Stimulated activated CD4-positive, alpha-beta T cell treated with anti-CD3 and anti-CD28 coated beads, Interleukin-12 subunit alpha, Interleukin-12 subunit beta, amount 100 ng/mL, for 48 hours (primary cell): ENCODE measurements around the gene DGKI.

Source experiments
- DNase-seq, 3 donors: peaks; one replicate each; pipeline ENCODE4 v3.0.0-alpha.2; 2020; ENCODE audit warnings: low read depth in 2 of 3, low spot score in 1 of 3

DGKI gene

DNA sequence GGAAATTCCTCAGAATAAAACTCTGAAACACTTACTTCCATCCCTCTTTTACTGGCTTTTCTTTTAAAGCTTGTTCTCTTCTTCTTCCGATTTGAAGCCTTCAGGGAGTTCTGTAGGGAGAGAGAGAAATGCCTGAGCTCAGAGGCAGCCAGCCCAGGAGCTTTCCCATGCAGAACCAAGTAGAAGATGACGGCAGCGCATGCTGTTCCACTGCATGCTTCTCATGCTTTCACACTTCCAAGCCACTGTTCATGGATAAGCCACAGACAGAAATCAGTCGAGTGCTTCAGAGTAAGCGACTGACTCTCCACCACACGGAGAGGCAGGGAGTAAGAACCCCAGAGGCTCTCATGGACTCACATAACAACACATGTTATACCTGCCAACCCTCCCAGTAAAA lies 237.3 kb downstream of the DGKI start:
- no peak for DNase-seq

DNA sequence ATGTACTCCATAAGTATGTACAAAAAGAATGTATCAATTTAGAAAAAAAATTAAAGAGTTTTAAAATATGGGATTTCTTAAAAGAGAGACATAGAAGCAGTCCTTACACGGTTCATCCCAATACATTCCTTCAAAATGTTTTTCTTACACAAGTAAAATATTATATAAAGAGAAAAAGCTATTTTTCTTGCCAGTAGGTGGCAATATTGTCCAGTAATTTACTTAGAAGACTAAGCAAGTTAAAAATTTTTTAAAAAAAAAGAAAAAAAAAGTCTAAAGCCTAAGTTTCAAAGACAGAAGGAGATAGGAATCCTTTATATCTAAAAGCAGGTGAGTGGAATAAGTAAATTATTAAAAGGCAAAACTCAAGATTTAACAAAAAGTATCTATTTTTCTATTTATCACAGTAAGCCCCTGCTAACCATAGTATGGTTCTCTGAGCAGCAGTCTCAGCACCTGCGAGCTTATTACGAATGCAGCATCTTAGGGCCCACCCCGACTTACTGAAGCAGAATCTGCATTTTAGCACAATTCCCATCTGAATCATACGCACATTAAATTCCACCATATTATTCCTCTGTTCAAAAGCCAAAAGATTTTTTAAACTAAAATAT lies 240.6 kb downstream of the DGKI start:
- no peak for DNase-seq

DNA sequence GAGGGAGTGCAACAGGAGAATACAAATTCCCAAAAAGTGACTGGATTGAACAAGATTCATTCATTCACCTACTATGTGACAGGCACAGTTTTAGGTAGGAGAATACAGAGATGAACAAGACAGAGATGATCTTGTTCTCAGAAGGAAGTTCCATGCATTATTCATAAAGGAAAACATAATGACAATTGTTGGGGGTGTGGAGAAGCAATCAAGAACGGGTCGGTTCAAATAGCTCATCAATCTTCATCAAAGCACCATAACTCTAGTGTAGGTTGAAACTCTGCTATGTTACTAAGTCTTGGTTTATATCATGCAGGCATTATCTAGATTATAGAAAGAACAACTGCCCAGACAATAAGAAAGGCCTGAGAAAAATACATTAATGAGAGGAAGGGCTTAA lies 243.7 kb downstream of the DGKI start:
- no peak for DNase-seq

DNA sequence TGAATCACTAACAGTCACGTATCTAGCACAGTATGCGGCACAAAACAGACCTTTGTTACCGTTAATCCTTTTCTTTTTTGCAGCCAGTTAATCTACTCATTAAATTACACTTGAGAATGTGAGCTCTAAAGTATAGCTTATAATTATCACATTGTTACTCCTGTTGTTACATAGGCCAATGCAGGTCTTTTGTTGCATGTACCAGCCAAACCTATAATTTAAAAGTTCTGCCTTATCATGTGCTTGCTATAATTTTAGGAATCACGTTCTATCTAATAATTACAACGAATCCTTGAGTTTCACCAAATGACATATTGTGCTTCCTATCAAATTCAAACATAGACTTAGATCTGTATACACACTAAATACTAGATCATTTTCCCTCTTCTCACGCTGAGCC lies 245.1 kb downstream of the DGKI start:
- DNase-seq, result no peak

DNA sequence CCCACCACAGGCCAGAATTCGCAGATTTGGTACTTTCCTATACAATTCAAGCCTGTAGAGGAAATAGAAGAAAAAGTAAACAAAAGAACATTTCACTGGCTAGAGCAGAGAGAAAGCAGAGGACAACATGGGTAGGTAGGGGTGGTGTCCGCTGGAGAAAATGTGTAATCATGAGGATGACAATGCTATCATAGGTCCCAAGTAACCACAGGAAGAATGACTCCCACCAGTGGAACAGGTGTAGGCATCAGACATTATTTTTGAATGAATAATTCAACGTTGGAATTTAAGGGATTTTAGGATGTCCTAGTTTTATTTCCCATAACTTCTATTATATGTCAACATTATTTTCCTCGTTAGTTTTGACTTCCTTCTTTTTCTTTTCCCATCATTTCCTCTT lies 248.9 kb downstream of the DGKI start:
- DNase-seq, result no peak

DNA sequence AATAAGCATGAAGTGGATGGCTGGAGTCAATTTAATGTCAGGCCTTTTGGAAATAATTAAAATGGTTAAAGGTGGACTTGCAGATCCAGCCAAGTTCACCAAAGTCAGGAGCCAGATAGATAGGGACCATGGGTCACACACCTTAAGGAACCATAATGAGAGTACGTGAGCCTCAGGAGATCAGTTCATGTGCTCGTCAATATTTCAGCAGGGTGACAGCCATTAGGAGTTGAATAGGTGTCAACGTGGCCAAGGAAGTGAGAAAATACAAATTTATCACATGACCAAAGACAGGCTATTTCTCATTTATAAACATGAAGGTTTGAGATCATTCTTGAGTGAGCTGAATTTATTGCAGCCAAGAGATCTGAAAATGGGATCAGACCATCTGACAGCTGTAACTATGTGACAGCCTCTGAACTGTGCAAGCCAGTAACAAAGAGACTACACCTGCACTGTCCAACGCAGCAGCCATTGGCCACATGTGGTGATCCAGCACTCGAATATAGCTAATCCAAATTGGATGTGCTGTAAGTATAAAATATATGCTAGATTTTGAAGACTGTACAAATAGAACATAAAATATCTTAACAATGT lies 253.6 kb downstream of the DGKI start:
- no peak for DNase-seq

DNA sequence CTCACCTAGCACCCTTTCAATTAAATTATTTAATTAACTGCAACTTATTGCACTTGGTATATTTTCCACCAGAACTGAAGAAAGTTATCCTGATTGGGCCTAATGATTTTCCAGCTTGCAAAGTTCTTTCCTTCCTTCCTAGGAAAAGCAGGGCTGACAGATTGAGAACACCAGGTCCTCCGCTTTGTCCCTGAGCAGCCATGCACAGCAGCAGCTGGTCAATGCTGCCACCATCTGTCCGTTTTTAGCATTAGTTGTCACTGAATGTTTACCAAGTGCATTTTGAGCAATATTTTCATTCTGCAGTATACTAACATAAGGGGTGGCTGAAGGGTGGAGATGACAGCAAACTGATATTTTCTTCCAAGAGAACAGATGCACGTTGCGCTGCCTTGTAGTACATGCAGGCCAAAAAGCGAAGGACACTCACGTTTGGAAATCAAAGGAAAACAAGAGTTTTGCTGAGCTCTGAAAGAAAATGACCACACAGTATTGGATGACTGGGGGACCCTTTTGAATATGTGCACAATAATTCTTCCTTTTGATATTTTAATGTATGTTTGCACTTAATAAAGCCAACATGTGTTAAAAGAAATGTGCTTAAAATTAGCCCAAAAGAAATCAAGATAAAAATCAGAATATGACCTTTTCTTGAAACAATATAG lies 254.4 kb downstream of the DGKI start:
- no peak for DNase-seq

DNA sequence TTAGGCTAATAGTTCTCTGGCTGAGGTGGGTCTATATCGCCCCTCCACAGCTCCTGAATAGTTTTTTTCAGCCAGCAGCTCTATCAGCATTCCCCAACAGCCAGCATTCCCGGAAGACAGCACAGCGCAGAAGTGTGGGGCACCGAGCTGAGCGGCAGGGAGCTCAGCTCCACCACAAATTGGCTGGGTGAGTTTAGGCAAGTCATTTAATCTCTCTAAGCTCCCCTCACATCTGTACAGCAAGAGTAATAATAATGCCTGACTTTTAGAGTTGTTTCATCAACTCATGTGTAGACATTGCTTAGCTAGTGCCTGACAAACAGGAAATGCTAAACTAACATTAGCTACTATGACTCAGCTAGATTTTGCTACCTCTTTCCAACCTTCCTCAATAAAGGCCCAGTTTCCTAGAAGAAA lies 255.3 kb downstream of the DGKI start:
- no peak for DNase-seq

DNA sequence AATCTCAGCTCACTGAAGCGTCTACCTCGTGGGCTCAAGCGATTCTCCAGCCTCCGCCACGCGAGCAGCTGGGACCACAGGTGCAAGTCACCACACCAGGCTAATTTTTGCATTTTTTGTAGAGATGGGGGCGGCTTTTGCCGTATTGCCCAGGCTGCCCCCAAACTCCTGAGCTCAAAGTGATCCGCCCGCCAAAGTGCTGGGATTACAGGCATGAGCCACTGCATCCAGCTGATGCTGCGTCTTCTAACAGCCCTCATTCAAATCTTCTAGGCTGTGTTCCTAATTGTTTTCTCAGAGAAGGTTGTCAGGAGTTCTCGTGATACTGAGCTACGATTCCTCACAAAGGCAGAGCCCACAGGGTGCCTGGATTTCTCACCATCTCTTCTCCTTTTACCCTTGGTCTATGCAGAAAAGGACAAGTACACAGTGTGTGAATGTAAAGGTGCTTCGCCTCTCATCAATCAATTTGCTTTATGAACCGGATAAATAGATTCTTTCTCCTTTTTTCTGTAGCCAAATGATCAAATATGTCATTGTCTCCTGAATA lies 255.9 kb downstream of the DGKI start:
- DNase-seq, result no peak

DNA sequence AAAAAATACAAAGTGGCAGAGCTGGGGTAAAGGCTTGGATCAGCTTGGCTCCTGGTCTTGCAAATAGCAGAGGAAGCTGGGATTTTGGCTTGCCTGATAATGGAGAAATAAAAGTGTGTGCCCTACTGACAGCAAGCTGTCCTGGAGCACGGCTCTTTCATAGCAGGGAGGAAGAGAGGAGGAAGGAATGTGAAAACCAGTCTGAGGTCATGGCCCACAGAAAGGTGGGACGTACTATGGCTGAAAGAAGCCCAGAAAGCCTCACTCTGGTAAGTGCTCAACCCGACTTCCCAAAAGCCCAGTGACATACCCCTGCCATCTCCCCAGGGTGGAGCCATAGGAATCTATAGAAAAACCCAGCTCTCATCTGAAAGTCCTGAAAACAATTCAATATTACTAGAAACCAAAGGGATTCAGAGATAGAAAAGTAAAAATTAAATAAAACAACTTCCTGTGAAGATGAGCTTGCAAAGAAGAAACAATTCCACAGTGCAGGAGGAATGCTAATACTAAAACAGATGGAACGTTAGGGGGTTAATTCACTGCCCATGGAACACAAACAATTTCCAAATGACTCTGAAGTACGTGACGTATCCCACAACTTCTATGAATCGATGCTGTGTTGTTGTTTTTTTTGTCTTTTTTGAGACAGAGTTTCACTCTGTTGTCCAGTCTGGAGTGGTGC lies 256.6 kb downstream of the DGKI start:
- no peak for DNase-seq

DNA sequence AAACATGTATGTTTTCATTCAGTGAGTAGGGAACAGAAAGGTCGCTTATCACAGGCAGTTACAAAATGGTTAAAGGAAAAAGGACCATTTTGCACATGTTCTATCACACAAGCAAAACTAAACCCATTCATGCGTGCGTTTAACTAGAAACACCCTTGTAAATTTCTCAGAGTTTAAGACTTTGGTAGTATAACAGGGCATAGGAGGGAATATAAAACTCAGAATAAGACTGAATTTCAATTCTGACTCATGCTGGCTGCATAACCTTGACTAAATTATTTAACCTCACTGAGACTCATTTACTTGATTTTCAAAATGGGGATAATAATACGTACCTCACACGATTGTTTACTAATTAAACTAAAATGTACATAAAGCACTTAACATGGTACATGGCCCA lies 259.4 kb downstream of the DGKI start:
- no peak for DNase-seq

DNA sequence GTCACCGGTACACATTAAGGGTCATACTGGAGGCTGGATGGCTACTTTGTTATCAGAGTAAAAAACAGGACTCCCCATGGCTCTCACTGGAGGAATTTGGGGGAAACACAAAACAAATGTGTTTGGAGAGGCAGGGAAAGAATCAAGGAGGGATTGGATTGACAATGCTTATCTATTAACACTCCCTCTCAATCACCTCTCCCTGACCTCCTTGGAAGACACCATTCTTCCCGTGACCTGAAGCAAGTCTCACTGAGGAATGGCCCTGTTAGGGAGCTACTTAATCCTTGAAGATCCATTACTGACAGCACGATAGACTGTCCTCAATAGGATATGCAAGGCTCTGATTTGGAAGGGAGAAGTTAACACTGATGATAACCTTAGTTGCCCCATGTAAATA lies 261.2 kb downstream of the DGKI start:
- no peak for DNase-seq

DNA sequence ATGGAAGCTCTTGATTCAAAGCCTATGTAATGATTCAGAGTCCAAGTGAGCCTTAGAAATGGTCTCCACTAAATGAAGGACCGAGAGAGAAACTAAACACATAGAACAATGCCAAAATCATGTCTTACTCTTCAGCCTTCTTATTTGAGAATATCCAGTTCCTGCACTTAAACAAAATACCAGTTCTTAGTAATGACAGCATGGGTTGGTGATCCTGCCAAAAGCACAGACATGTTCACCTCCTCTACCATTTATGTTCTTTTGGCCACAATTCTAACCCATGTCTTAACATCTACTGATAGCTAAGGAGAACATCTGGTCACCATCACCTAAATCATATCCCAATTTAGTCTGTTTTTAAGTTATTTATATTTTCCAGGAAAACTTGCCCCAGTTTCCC lies 263.6 kb downstream of the DGKI start:
- no peak for DNase-seq

DNA sequence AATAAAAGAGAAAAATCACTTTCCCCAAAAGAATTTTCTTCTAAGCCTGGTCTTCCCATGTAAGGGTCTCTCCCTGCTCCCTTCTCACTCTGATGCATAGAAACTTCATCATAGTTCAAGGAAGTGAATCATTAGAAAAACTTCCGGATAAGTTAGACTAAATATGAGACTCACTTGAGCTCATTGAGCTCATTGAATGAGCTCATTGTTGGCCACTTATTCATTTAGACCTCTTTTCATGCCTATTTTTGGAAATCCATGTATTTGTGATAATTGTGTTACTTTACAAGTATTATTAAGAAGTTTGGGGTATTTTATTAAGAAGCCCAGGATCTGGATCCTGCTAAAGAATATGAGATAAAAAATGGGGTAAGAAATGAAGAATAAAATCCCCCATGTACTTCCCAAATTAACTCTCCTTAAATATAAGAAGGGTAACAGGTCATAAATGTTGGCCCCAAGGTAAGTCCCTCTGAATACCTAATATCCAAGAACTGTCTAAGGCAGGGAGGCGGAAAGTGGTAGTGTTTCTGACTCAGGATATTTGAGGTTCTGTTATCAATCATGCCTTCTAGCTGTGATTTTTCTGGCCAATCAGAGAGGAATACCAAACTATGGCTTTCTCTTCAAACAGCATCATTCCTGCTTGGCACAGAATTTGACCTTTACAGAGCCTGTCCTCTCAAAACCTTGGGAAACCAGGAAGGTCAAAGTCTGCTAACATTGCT lies 266.7 kb downstream of the DGKI start:
- no peak for DNase-seq

DNA sequence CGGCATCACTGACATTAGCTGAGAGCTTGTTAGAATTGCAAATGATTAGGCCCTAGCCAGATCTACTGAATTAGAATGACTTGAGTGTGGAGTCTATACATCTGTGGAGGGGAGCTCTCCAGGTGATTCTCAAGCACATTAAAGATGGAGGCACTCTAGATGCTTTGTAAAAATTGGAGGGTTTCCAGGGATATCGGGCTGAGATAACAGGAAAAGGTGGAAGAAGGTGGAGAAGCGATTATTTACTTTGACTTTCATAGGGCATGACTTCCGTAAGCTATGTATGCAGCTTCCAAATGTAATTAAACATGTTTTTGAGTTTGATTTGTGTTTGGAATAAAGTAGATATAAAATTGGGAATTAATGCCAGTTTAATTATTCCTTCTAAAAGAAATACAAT lies 268.2 kb downstream of the DGKI start:
- DNase-seq, result no peak

DNA sequence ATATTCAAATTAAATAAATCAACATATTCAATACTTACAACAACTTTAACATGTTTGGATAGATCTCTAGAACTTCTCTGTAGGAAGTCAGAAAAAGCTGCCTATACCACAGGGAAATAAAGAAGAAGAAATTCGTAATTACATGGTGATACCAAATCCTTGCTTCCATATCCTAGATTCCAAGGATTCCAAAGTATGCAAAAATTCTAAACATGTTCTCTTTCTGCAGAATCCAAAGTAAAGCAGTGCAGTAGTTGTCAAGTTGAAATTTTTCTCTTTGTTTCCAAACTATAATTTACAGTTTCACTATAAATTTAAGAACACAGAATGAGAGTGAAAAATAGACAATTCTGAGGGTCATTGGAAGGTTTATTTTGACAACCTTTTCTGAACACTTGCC lies 269.6 kb downstream of the DGKI start:
- DNase-seq, result no peak

DNA sequence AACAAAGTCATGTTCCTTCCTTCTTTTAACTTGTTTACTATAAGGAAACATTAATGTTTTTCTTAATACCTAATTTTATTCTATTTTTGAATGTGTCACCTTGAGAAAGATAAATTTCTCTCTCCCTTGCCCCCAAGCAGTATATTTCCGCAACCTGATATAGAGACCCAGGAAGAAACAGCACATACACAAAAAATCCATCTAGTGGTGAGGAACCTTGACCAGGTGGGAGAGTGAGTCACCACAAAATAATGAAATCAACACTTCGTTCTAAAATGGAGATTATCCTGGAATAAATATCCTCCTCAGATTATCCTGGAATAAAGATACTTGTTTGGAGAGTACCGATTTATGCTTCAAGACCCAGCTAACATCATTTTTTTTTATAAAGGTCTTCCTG lies 270.3 kb downstream of the DGKI start:
- no peak for DNase-seq

DNA sequence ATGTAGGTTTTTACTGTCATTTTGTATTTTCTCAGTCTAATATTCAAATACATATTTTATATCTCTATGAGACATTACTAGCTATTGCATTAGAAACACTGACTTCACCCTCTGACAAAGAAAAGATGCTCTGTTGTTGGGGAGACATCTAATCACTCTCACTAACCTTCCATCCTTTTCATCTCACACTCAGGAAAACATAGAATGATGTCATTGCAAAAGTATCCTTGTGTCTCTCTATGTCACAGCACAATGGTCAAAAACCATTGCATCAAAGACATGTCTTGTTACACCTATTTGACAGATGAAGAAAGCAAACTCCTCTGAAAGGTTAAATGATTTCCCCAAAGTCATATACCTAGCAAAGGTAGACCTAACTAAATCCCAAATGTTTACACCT lies 272.0 kb downstream of the DGKI start:
- no peak for DNase-seq

DNA sequence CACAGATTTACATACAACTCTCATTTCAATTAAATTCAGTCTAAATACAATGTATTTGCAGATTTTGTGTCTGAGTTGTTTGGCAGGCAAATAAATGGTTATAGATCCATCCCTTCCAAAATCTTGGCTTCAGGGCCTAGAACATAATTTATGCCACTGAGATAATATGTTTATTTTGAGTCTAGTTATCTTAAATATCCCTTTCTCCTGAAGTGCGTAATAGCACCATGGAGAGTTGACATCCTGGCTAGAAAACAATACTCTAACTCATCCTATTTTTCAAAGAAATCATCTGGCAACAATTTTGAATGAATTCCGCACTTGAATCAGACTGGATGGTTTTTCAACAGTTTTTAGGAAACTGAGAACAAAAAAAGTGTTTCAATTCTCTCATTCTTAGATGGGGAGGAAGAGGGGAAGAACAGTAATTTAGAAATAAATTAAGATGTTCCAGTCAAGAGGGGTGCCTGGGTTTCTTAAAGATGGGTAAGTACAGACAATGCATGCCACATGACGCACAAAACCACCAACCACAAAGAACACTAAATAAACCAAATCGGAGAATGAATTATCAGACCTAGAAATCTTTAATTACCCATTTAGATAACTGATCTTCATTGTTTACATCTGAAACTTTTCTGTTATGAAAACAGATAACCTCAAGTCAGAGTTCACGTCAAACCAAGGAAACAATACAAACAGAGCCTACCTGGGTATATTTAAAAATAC lies 274.6 kb downstream of the DGKI start:
- no peak for DNase-seq

DNA sequence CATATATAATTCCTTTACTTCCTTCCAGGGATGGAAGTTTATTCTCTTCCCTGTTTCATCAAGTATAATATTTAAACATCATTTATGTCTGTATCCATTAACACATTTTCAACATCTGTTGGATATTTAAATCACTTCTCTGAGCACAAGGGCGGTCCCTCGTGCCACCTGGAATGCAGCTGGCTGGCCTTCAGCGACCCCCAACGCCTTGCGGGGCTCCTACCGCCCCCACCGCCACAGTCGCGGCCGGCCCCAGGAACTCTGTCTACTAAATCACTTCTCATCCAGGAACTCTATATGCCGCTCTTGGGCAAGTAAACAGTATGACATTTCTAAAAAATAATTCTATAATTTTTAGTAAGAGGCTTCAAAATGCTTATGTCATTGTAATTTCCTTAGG lies 282.1 kb downstream of the DGKI start:
- DNase-seq, result no peak

DNA sequence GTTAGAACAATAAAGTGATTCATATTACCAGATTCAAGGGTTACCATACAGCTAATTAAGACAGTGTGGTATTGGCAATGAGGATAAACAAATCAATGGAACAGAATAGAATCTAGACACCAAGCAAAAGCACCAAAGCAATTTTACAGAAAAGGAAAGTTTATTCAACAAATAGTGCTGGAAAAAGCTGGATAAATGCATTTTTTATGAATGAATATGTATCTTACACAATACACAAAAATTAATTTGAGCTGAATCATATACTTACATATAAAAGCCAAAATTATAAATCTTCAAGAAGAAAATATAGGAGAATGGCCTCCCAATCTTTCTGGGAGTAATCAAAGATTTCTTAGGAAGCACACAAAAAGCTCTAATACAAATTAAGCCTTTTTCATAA lies 282.8 kb downstream of the DGKI start:
- DNase-seq, result no peak
